Tibial artery (tissue), 4 donors: ENCODE results near the gene PSTPIP1.
A peak's percentile ranks its signal among the peaks of the same experiment; 100 is the strongest.

Experiments
- DNase-seq, 2 donors: peaks; one replicate each; pipeline ENCODE4 v3.0.0-alpha.2; 2019
- H3K27ac ChIP-seq, 2 donors: fragments of 200-600 bp; sonication (generic) in 1 of 2; 1 replicate in 1 of 2; 2 replicates in 1 of 2; pipeline ENCODE4 v1.5.1; 2018 to 2019; ENCODE audit warnings: mild to moderate bottlenecking in 1 of 2
- H3K27me3 ChIP-seq, 2 donors: fragments of 200-600 bp; sonication (generic) in 1 of 2; one replicate each; pipeline versions ENCODE4 v1.5.1 to v1.6.0; 2016 to 2019
- H3K36me3 ChIP-seq, 3 donors: fragments of 200-600 bp; sonication (generic) in 2 of 3; one replicate each; pipeline ENCODE4 v1.5.1; 2016 to 2019; ENCODE audit warnings: mild to moderate bottlenecking in 2 of 3
- H3K4me1 ChIP-seq, 4 donors: fragments of 200-600 bp; sonication (generic) in 2 of 4; 1 replicate in 3 of 4; 2 replicates in 1 of 4; pipeline ENCODE4 v1.5.1; 2016 to 2019
- H3K4me3 ChIP-seq, 2 donors: fragments of 200-600 bp; sonication (generic) in 1 of 2; 1 replicate in 1 of 2; 2 replicates in 1 of 2; pipeline ENCODE4 v1.5.1; 2018 to 2019; ENCODE audit warnings: mild to moderate bottlenecking in 2 of 2
- H3K9me3 ChIP-seq, 3 donors: fragments of 200-600 bp; sonication (generic) in 1 of 3; one replicate each; pipeline ENCODE4 v1.5.1; 2016 to 2019
- CTCF ChIP-seq, 2 experiments: fragments of 200-600 bp in 1 of 2; fragments of 450-650 bp in 1 of 2; IDR thresholded peaks; one replicate each; pipeline ENCODE4 v1.5.1; 2017 to 2019; ENCODE audit warnings: antibody characterized with exemption in 2 of 2, mild to moderate bottlenecking in 1 of 2, moderate library complexity in 1 of 2
- intact Hi-C: fragments of 100-400 bp; cut with DNase I; formaldehyde crosslinking; loops from one replicate; pipeline ENCODE4 v1.15.0; 2023; ENCODE audit warnings: low total_unique reads

The PSTPIP1 gene

GRCh38 chr15:77036537-77037387 is 41.8 kb downstream of the PSTPIP1 start:
- Histone ChIP-seq H3K27ac (no peak overlapping the region), H3K4me3 (no peak overlapping the region), H3K4me1 (peaks cover 0 to 8% (median 0%) of the 10 kb centered on the region in 4 donors), H3K27me3 (peaks cover 0 to 7% of the 10 kb centered on the region in 2 donors), H3K36me3 (peaks cover 3 to 25% (median 12%) of the 10 kb centered on the region in 3 donors), H3K9me3 (no peaks in the 10 kb centered on the region)
- intact Hi-C loops: no loop called here
- no peak for TF ChIP-seq CTCF (IDR thresholded peaks at IDR 0.05)
- DNase-seq: peak in 1 of 2 donors; percentile 65

- intact Hi-C loops: no loop called here
- Histone ChIP-seq H3K4me3 (no peak overlapping the region), H3K9me3 (no peaks in the 10 kb centered on the region), H3K27me3 (no peaks in the 10 kb centered on the region), H3K36me3 (peaks cover 5 to 30% (median 16%) of the 10 kb centered on the region in 3 donors), H3K4me1 (peaks cover 0 to 8% (median 0%) of the 10 kb centered on the region in 4 donors), H3K27ac (no peak overlapping the region)
- TF ChIP-seq CTCF (IDR thresholded peaks at IDR 0.05): no peak
- peak in 1 of 2 donors; percentile 59 for DNase-seq
Measured at GRCh38 chr15:77037388-77038209, 42.7 kb downstream of the PSTPIP1 start.

- H3K27ac ChIP-seq: no peak overlapping the region
- intact Hi-C loops: no loop called here
- peaks cover 0 to 8% (median 0%) of the 10 kb centered on the region in 4 donors for H3K4me1 ChIP-seq
- TF ChIP-seq CTCF (IDR thresholded peaks at IDR 0.05): no peak
- H3K27me3 ChIP-seq: no peaks in the 10 kb centered on the region
- no peak for DNase-seq
- H3K9me3 ChIP-seq: no peaks in the 10 kb centered on the region
- no peak overlapping the region for H3K4me3 ChIP-seq
- peaks cover 5 to 39% (median 25%) of the 10 kb centered on the region in 3 donors for H3K36me3 ChIP-seq
Measured at GRCh38 chr15:77038312-77039216, 43.6 kb downstream of the PSTPIP1 start.

- intact Hi-C loops: no loop called here
Measured at GRCh38 chr15:77039217-77039533, 44.2 kb downstream of the PSTPIP1 start.

More at GRCh38 chr15:77039217-77039533, 44.2 kb downstream of the PSTPIP1 start:
- Histone ChIP-seq H3K36me3 (peaks cover 5 to 41% (median 28%) of the 10 kb centered on the region in 3 donors), H3K4me1 (peaks cover 0 to 8% (median 3%) of the 10 kb centered on the region in 4 donors), H3K27me3 (no peaks in the 10 kb centered on the region), H3K4me3 (no peak overlapping the region), H3K9me3 (no peaks in the 10 kb centered on the region), H3K27ac (no peak overlapping the region)
- TF ChIP-seq CTCF (IDR thresholded peaks at IDR 0.05): no peak
- no peak for DNase-seq
